Pulmonary artery endothelial cell (primary cell): Measurements from ENCODE around the gene KRTAP7-1. TPM values are rescaled to one million over a fixed set of nuclear protein-coding genes. Genes with fewer than 3 reads are reported as not detected.

Experiments
- DNase-seq: peaks from one replicate; pipeline ENCODE4 v3.0.0-alpha.2; 2011; ENCODE audit warnings: low read depth, low spot score
- total RNA-seq: library from RNA; depleted of rRNA; stranded (reverse); fragments of >200 nt; gene quantifications from 2 replicates; pipeline ENCODE4 v1.2.3, GENCODE V29; 2014

Gene KRTAP7-1
- not detected in 2 replicates for total RNA-seq

GRCh38 chr21:30829659-30830058 is at the start of gene KRTAP7-1:
KRTAP7-1 (minus strand) TSS chr21:30829759; CDS start chr21:30829698, 61 bp downstream.
- DNase-seq = no peak

- DNase-seq = no peak
These were observed 45.0 kb upstream of the KRTAP7-1 start for GRCh38 chr21:30874526-30874925.

- no peak for DNase-seq
These were observed 18.3 kb upstream of the KRTAP7-1 start for GRCh38 chr21:30847627-30848500.

- DNase-seq = no peak
These were observed 13.4 kb upstream of the KRTAP7-1 start for GRCh38 chr21:30842990-30843389.

GRCh38 chr21:30839304-30839703 is 9.7 kb upstream of the KRTAP7-1 start:
- no peak for DNase-seq

GRCh38 chr21:30838536-30838935 is 9.0 kb upstream of the KRTAP7-1 start:
- DNase-seq = no peak

GRCh38 chr21:30831194-30831765 is 1.7 kb upstream of the KRTAP7-1 start:
- DNase-seq = no peak

- no peak for DNase-seq
These were observed 10.5 kb downstream of the KRTAP7-1 start for GRCh38 chr21:30818837-30819610.

GRCh38 chr21:30813174-30813573 is 16.4 kb downstream of the KRTAP7-1 start, which contains the start of gene KRTAP8-1:
KRTAP8-1 (minus strand) TSS chr21:30813274; CDS start chr21:30813220, 54 bp downstream.
- no peak for DNase-seq

- no peak for DNase-seq
These were observed 29.0 kb downstream of the KRTAP7-1 start for GRCh38 chr21:30800605-30801004.

GRCh38 chr21:30793581-30794314 is 35.8 kb downstream of the KRTAP7-1 start:
- no peak for DNase-seq

- DNase-seq = no peak
These were observed 50.3 kb downstream of the KRTAP7-1 start for GRCh38 chr21:30779249-30779648.

Other genes starting within 250 kb of the KRTAP7-1 start
- not detected in 2 replicates for gene KRTAP22-2, start 239.4 kb downstream of the KRTAP7-1 start, total RNA-seq
- not detected in 2 replicates for gene KRTAP6-3, start 237.3 kb downstream of the KRTAP7-1 start, total RNA-seq
- not detected in 2 replicates for gene KRTAP6-2, start 230.9 kb downstream of the KRTAP7-1 start, total RNA-seq
- not detected in 2 replicates for gene KRTAP22-1, start 228.7 kb downstream of the KRTAP7-1 start, total RNA-seq
- gene KRTAP6-1, start 215.8 kb downstream of the KRTAP7-1 start, total RNA-seq = not detected in 2 replicates
- not detected in 2 replicates for gene KRTAP20-1, start 213.3 kb downstream of the KRTAP7-1 start, total RNA-seq
- not detected in 2 replicates for gene KRTAP20-4, start 209.1 kb downstream of the KRTAP7-1 start, total RNA-seq
- not detected in 2 replicates for gene KRTAP20-2, start 194.6 kb downstream of the KRTAP7-1 start, total RNA-seq
- gene KRTAP20-3, start 186.9 kb downstream of the KRTAP7-1 start, total RNA-seq = not detected in 2 replicates
- not detected in 2 replicates for gene KRTAP21-3, start 111.0 kb downstream of the KRTAP7-1 start, total RNA-seq
- not detected in 2 replicates for gene KRTAP21-2, start 82.5 kb downstream of the KRTAP7-1 start, total RNA-seq
- gene KRTAP21-1, start 74.3 kb downstream of the KRTAP7-1 start, total RNA-seq = not detected in 2 replicates
- not detected in 2 replicates for gene KRTAP8-1, start 16.5 kb downstream of the KRTAP7-1 start, total RNA-seq
- not detected in 2 replicates for gene KRTAP11-1, start 51.8 kb upstream of the KRTAP7-1 start, total RNA-seq
- gene KRTAP19-8, start 208.7 kb upstream of the KRTAP7-1 start, total RNA-seq = not detected in 2 replicates